ENCODE measurements around the gene TNK2.
"Not testable (repeated sequence)": the region's sequence is repeated elsewhere in the genome, so short reads cannot be mapped to it uniquely, and the experiment has no call there.

Gene TNK2

DNA sequence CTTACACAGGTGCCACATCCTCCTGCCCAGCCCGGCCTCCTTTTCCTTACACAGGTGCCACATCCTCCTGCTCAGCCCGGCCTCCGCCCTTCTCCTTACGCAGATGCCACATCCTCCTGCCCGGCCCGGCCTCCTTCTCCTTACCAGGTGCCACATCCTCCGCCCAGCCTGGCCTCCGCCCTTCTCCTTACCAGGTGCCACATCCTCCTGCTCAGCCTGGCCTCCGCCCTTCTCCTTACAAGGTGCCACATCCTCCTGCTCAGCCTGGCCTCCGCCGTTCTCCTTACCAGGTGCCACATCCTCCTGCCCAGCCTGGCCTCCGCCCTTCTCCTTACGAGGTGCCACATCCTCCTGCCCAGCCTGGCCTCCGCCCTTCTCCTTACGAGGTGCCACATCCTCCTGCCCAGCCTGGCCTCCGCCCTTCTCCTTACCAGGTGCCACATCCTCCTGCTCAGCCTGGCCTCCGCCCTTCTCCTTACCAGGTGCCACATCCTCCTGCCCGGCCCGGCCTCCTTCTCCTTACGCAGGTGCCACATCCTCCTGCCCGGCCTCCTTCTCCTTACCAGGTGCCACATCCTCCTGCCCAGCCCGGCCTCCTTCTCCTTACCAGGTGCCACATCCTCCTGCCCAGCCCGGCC, 92.0 kb downstream of the TNK2 start:
- DNase-seq: not testable (repeated sequence)

DNA sequence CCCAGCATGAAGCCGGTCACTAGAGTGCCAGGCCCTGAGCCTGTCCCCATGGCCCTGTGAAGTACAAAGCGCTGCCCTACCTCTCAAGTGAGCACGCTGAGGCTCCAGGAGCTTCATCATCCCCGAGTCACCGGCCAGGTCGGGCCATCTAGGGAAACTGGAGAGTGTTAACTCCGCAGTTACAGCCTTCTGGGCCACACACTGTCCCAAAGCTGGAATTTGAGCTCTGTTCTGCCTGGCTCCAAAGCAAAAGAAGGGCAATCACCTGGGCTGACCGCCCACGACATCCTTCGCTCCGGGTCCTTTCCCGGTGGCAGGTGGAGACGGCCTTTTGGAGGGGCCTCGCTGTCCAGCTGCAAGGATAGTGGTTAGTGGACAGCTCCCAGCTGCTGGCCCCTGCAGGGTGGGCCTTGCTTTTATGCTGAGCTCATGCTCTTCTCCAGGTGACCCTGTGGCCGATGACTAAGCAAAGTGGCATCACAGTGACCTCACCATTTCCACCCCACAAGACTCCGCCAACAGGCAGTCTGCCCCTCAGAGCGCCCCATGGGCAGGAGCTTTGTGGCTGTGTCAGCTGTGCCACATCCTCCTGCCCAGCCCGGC, 93.1 kb downstream of the TNK2 start:
- DNase-seq: no peak

DNA sequence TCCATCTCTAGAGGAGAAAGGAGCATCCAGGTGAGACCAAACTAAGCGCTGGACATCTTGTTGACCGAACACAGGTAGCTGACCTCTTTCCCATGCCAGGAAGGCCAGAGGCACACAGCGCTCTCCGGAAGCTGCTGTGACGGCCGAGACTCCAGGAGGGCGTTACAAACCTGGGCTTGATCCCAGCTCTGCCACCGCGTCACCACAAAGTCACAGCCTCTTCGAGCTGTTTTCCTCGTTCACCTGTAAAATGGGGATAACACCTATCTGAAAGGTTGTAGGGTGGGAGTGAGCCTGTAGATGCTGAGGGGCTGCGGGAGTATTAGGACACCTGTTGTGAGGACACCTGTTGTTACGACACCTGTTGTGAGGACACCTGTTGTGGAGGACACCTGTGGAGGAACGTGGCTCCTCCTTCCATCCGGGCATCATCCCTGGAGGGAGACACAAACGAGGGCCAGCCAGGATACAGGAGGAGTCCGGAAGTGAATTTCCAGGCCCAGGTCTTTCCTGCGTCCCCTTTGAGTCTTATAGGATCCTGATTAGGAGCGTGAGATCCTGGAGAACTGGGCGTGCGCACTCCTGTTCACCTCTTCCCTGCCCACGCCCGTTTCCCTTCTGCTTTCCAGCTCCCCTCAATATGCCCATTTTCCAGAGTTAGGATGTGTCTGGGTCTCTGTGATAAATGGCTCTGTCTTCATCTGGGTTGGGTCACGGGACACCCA, 94.3 kb downstream of the TNK2 start:
- DNase-seq: no peak
